RWPE2 (cell line): ENCODE measurements around the gene STMN1.
"Not testable (repeated sequence)": the region's sequence is repeated elsewhere in the genome, so short reads cannot be mapped to it uniquely, and the experiment has no call there.

Experiments
- ATAC-seq: fragments of 200-7000 bp; cut with Tn5 transposase; 3 replicates; pipeline ENCODE4 v1.9.1; 2021; ENCODE audit warnings: low read depth
- DNase-seq: peaks from one replicate; pipeline ENCODE4 v3.0.0-alpha.2; 2020; ENCODE audit warnings: low spot score
- H3K27ac ChIP-seq: fragments of 450-650 bp; 2 replicates; pipeline ENCODE4 v1.5.1; 2017; ENCODE audit warnings: mild to moderate bottlenecking; ENCODE audit not compliant: poor library complexity, severe bottlenecking
- H3K27me3 ChIP-seq: fragments of 250-450 bp; sonication (Bioruptor Pico); 2 replicates; pipeline ENCODE4 v1.5.1; 2021; ENCODE audit warnings: mild to moderate bottlenecking, moderate library complexity; ENCODE audit not compliant: insufficient read depth, poor library complexity, severe bottlenecking
- H3K36me3 ChIP-seq: fragments of 250-450 bp; sonication (Bioruptor Pico); 2 replicates; pipeline ENCODE4 v1.5.1; 2020; ENCODE audit warnings: low read depth, mild to moderate bottlenecking, moderate library complexity
- H3K4me1 ChIP-seq: fragments of 250-450 bp; sonication (Bioruptor Pico); 2 replicates; pipeline ENCODE4 v1.5.1; 2021; ENCODE audit warnings: mild to moderate bottlenecking, moderate library complexity; ENCODE audit not compliant: insufficient read depth, poor library complexity, severe bottlenecking
- H3K4me3 ChIP-seq: fragments of 250-450 bp; sonication (Bioruptor Pico); 2 replicates; pipeline ENCODE4 v1.5.1; 2021; ENCODE audit warnings: mild to moderate bottlenecking, moderate library complexity; ENCODE audit not compliant: severe bottlenecking
- H3K9me3 ChIP-seq: fragments of 250-450 bp; sonication (Bioruptor Pico); 2 replicates; pipeline ENCODE4 v1.5.1; 2021; ENCODE audit warnings: mild to moderate bottlenecking, moderate library complexity; ENCODE audit not compliant: severe bottlenecking
- CTCF ChIP-seq: fragments of 450-650 bp; IDR thresholded peaks from one replicate; pipeline ENCODE4 v1.5.1; 2017; ENCODE audit warnings: mild to moderate bottlenecking, moderate library complexity; ENCODE audit not compliant: poor library complexity, severe bottlenecking

The STMN1 gene

GRCh38 chr1:25948641-25949040 lies 42.4 kb upstream of the STMN1 start:
- Histone ChIP-seq H3K4me1 (no peaks in the 10 kb centered on the region), H3K4me3 (no peak overlapping the region), H3K36me3 (no peaks in the 10 kb centered on the region), H3K27ac (no peak overlapping the region), H3K27me3 (no peaks in the 10 kb centered on the region), H3K9me3 (peaks cover 1% of the 10 kb centered on the region)
- TF ChIP-seq CTCF, result no peak
- no peak for ATAC-seq
- DNase-seq, result no peak

GRCh38 chr1:25947027-25947426 lies 40.8 kb upstream of the STMN1 start:
- DNase-seq (no peak), ATAC-seq (no peak)
- TF ChIP-seq CTCF, result no peak
- Histone ChIP-seq H3K27me3 (no peaks in the 10 kb centered on the region), H3K36me3 (no peaks in the 10 kb centered on the region), H3K4me1 (no peaks in the 10 kb centered on the region), H3K4me3 (no peak overlapping the region), H3K9me3 (peaks cover 2% of the 10 kb centered on the region), H3K27ac (no peak overlapping the region)

- H3K27ac ChIP-seq, result no peak overlapping the region
- DNase-seq (no peak), ATAC-seq (no peak)
- no peaks in the 10 kb centered on the region for H3K36me3 ChIP-seq
- peaks cover 2% of the 10 kb centered on the region for H3K9me3 ChIP-seq
- H3K4me1 ChIP-seq, result no peaks in the 10 kb centered on the region
- TF ChIP-seq CTCF, result no peak
- no peak overlapping the region for H3K4me3 ChIP-seq
- H3K27me3 ChIP-seq, result no peaks in the 10 kb centered on the region
Measured at GRCh38 chr1:25945761-25946160, 39.5 kb upstream of the STMN1 start.

DNA sequence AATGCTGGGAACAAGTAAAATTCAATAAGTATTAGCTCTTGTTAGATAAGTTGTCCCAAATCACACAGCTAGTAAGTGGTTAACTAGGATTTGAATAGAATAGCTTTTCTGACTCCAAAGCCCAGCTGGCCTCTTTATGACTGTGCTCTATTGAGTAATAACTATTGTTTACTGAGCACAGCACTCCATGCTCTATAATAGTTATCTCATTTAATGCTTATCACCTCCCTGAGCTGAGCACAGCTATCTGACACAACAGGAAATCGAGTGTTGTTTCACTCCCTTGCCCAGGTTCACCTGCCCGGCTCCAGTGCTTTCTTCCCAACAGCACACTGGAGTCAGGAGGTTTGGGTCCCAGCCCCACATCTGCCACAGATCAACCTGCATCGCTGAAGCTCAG lies 38.8 kb upstream of the STMN1 start:
- DNase-seq (no peak), ATAC-seq (0 out of 3 replicates have a peak, but pooled peaks have one; percentile 21)
- Histone ChIP-seq H3K4me1 (no peaks in the 10 kb centered on the region), H3K27ac (no peak overlapping the region), H3K9me3 (peaks cover 2% of the 10 kb centered on the region), H3K27me3 (no peaks in the 10 kb centered on the region), H3K4me3 (no peak overlapping the region), H3K36me3 (no peaks in the 10 kb centered on the region)
- TF ChIP-seq CTCF, result no peak

DNA sequence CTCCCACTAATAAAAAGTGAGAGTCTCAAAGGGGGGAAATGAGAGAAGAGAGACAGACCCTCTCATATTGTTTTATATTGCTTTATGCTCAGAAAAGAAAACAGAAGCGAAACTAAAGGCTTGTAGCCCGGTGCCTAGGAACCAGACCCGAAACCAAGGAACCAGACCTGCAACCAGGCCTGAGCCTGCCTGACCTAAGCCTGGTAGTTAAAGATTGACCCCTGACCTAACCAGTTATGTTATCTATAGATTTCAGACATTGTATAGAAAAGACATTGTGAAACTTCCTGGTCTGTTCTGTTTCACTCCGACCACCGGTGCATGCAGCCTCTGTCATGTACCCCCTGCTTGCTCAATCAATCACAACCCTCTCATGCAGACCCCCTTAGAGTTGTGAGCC lies 37.3 kb upstream of the STMN1 start:
- not testable (repeated sequence) for H3K4me1 ChIP-seq, H3K36me3 ChIP-seq, H3K27me3 ChIP-seq, H3K27ac ChIP-seq, DNase-seq, ATAC-seq, H3K9me3 ChIP-seq, H3K4me3 ChIP-seq
